DND-41 (cell line): Measurements from ENCODE around the gene MAGEH1.

ENCODE experiments used
- CTCF ChIP-seq: IDR thresholded peaks from 2 replicates; pipeline ENCODE4 v1.5.1; 2012; ENCODE audit warnings: borderline replicate concordance, low read length, moderate library complexity, mild to moderate bottlenecking; ENCODE audit not compliant: poor library complexity, severe bottlenecking; ENCODE audit errors: extremely low read depth
- EZH2 ChIP-seq: IDR thresholded peaks from 3 replicates; pipeline ENCODE4 v1.6.1; 2012; ENCODE audit warnings: borderline replicate concordance, low read depth, mild to moderate bottlenecking, moderate library complexity, low read length, inconsistent platforms; ENCODE audit not compliant: severe bottlenecking

- no peak for TF ChIP-seq EZH2
- TF ChIP-seq CTCF: peak; percentile 22
Measured at GRCh38 chrX:55450259-55450658, 1.7 kb upstream of the MAGEH1 start.
